Body of pancreas (tissue), 4 donors: ENCODE data around the gene OR5AP2. TPM values are rescaled to one million over a fixed set of nuclear protein-coding genes. Genes with fewer than 3 reads are reported as not detected.

Experiments
- ATAC-seq: fragments of 150-250 bp; one replicate; pipeline ENCODE4 v1.9.1; 2016
- DNase-seq, 4 donors: peaks; one replicate each; pipeline ENCODE4 v3.0.0-alpha.2; 2019
- H3K27ac ChIP-seq, 4 donors: fragments of 200-600 bp; sonication (generic); 1 replicate in 3 of 4; 2 replicates in 1 of 4; pipeline versions ENCODE4 v1.5.1 to v1.6.1; 2016 to 2019; ENCODE audit warnings: mild to moderate bottlenecking in 1 of 4, mixed read lengths in 1 of 4, moderate library complexity in 1 of 4
- H3K27me3 ChIP-seq, 2 donors: fragments of 200-600 bp; sonication (generic); one replicate each; pipeline ENCODE4 v1.6.0; 2016; ENCODE audit warnings: mild to moderate bottlenecking in 1 of 2
- H3K36me3 ChIP-seq, 2 donors: fragments of 200-600 bp; sonication (generic); replicated peaks in 1 of 2; 2 replicates each; pipeline ENCODE4 v1.5.1; 2016; ENCODE audit warnings: low read depth in 2 of 2; ENCODE audit not compliant: insufficient read depth in 1 of 2
- H3K4me1 ChIP-seq: fragments of 200-600 bp; sonication (generic); one replicate; pipeline ENCODE4 v1.6.0; 2016
- H3K4me3 ChIP-seq, 2 donors: fragments of 200-600 bp; sonication (generic); 1 replicate in 1 of 2; 2 replicates in 1 of 2; pipeline ENCODE4 v1.5.1; 2016 to 2019
- H3K9me3 ChIP-seq, 3 donors: fragments of 200-600 bp; sonication (generic); 1 replicate in 2 of 3; 2 replicates in 1 of 3; pipeline ENCODE4 v1.5.1; 2016
- CTCF ChIP-seq, 7 experiments: fragments of 450-650 bp in 4 of 7; fragments of 200-600 bp in 3 of 7; sonication (generic) in 3 of 7; IDR thresholded peaks; one replicate each; pipeline ENCODE4 v1.5.1; 2016 to 2019; ENCODE audit warnings: antibody characterized with exemption in 7 of 7
- POLR2A ChIP-seq, 3 donors: fragments of 450-650 bp; IDR thresholded peaks; one replicate each; pipeline ENCODE4 v1.6.1; 2016; ENCODE audit warnings: antibody characterized with exemption in 3 of 3, mild to moderate bottlenecking in 2 of 3
- WGBS, 2 donors: methylation state at CpG; one replicate each; pipeline ENCODE4 v1.1.5; 2017; 5-methylcytosine and 5-hydroxymethylcytosine counted together
- intact Hi-C: fragments of 100-400 bp; cut with DNase I; formaldehyde crosslinking; loops from one replicate; pipeline ENCODE4 v1.15.1; 2023
- total RNA-seq, 2 donors: library from RNA; depleted of rRNA; stranded (reverse); fragments of >200 nt; gene quantifications; one replicate each; pipeline ENCODE4 v1.1.0, GENCODE V29; 2016

Gene OR5AP2
- total RNA-seq, 2 donors from 2014 or later = not detected

GRCh38 chr11:56659755-56660154, 17.5 kb upstream of the OR5AP2 start:
- H3K4me1 ChIP-seq = no peaks in the 10 kb centered on the region
- no peak for DNase-seq
- H3K27me3 ChIP-seq = no peaks in the 10 kb centered on the region
- H3K4me3 ChIP-seq = no peak overlapping the region
- H3K36me3 ChIP-seq = no peaks in the 10 kb centered on the region
- no peak for TF ChIP-seq POLR2A (IDR thresholded peaks at IDR 0.05)
- TF ChIP-seq CTCF (IDR thresholded peaks at IDR 0.05) = no peak
- no peak for ATAC-seq
- 15 to 22% methylated on average over 3 of the region's 3 CpGs for WGBS, 2 donors
- intact Hi-C loops = no loop called here
- no peak overlapping the region for H3K27ac ChIP-seq
- H3K9me3 ChIP-seq = no peaks in the 10 kb centered on the region

GRCh38 chr11:56637500-56637899, 4.7 kb downstream of the OR5AP2 start:
- H3K27ac ChIP-seq = no peak overlapping the region
- no peaks in the 10 kb centered on the region for H3K36me3 ChIP-seq
- no peaks in the 10 kb centered on the region for H3K9me3 ChIP-seq
- ATAC-seq (no peak), DNase-seq (no peak)
- no peak for TF ChIP-seq CTCF (IDR thresholded peaks at IDR 0.05)
- no peak for TF ChIP-seq POLR2A (IDR thresholded peaks at IDR 0.05)
- WGBS, 2 donors = 53% methylated on average over 3 of the region's 3 CpGs
- intact Hi-C loops = no loop called here
- H3K4me3 ChIP-seq = no peak overlapping the region
- no peaks in the 10 kb centered on the region for H3K4me1 ChIP-seq
- H3K27me3 ChIP-seq = no peaks in the 10 kb centered on the region

DNA sequence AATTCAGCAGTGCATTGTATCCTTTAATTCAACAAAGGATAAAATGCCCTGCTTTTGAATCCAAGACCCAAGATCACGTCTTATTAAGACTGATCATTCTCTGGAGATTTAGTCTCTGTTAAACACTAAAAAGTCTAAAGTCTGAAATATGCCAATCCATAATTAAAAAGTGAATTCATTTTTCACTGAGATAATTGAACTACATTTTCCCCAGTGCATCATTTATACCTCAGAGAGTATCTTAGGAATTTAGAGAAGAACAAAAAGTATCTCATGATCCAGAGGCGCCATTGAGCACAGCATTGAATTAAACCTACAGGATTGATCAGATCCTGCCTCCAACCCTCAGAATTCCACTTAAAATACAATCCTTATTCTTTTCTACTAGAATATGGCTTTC, 5.4 kb downstream of the OR5AP2 start:
- no peak for DNase-seq
- 64 to 70% methylated on average over 2 of the region's 2 CpGs for WGBS, 2 donors

DNA sequence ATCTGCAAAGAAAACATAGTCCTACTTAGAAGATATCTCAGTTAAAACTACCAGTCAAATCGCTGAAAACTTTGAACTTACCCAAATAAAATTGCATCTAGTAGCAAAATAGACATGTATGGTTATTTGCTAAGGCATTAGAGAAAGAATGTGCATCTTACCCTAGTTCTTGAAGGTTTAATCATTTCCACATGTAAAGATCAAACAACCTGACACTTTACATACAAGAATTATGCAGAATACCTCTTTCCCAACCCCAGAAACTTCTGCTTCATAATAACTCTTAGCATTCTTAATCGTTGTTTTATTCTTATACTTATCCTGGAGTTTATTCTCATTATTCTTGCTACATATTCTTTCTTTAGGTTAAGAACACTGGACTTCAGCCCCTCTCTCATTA, 9.9 kb downstream of the OR5AP2 start:
- Histone ChIP-seq H3K4me1 (no peaks in the 10 kb centered on the region), H3K27ac (no peak overlapping the region), H3K36me3 (no peaks in the 10 kb centered on the region), H3K27me3 (no peaks in the 10 kb centered on the region), H3K9me3 (no peaks in the 10 kb centered on the region), H3K4me3 (no peak overlapping the region)
- ATAC-seq (no peak), DNase-seq (no peak)
- intact Hi-C loops = no loop called here
- TF ChIP-seq CTCF (IDR thresholded peaks at IDR 0.05) = no peak
- no peak for TF ChIP-seq POLR2A (IDR thresholded peaks at IDR 0.05)
- WGBS, 2 donors = 53 to 62% methylated on average over 2 of the region's 2 CpGs

More for the DNA sequence above, 5.4 kb downstream of the OR5AP2 start:
- no peak overlapping the region for H3K27ac ChIP-seq
- H3K4me3 ChIP-seq = no peak overlapping the region
- ATAC-seq = no peak
- H3K9me3 ChIP-seq = no peaks in the 10 kb centered on the region
- H3K36me3 ChIP-seq = no peaks in the 10 kb centered on the region
- intact Hi-C loops = no loop called here
- H3K4me1 ChIP-seq = no peaks in the 10 kb centered on the region
- TF ChIP-seq CTCF (IDR thresholded peaks at IDR 0.05) = no peak
- no peak for TF ChIP-seq POLR2A (IDR thresholded peaks at IDR 0.05)
- no peaks in the 10 kb centered on the region for H3K27me3 ChIP-seq

DNA sequence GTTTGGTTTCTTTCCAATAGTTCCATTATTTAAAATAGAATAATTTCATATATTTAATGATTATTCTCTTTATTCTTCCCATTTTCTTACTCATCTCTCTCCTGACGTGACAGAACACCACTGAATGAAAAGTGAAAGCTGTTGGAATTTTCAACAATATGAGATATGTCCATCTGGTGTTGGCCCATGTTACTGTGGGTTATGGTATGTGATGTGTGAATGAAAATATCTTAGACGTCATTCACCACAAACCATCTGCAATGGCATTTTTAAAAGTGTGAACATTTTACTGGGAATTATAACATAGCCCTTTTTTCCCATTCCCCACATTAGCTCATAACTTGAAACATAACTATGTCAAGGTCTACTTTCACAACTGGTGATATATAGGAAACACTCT, 16.3 kb downstream of the OR5AP2 start:
- TF ChIP-seq CTCF (IDR thresholded peaks at IDR 0.05) (no peak), POLR2A (IDR thresholded peaks at IDR 0.05) (no peak)
- Histone ChIP-seq H3K4me1 (no peaks in the 10 kb centered on the region), H3K36me3 (no peaks in the 10 kb centered on the region), H3K4me3 (no peak overlapping the region), H3K27me3 (no peaks in the 10 kb centered on the region), H3K9me3 (no peaks in the 10 kb centered on the region), H3K27ac (no peak overlapping the region)
- DNase-seq (no peak), ATAC-seq (no peak)
- WGBS, 2 donors = 39 to 45% methylated on average over 2 of the region's 2 CpGs
- intact Hi-C loops = no loop called here
